Heart right ventricle (tissue), 16 donors: ENCODE results near the gene UCHL5. TPM values are rescaled to one million over a fixed set of nuclear protein-coding genes. Genes with fewer than 3 reads are reported as not detected.

ENCODE experiments used
- ATAC-seq, 8 donors: fragments of 200-7000 bp; cut with Tn5 transposase; one replicate each; pipeline ENCODE4 v1.9.1; 2020; ENCODE audit warnings: mild to moderate bottlenecking in 8 of 8, moderate library complexity in 8 of 8, moderate number of reproducible peaks in 1 of 8
- DNase-seq, 2 donors: peaks; one replicate each; pipeline ENCODE4 v3.0.0-alpha.2; 2020
- H3K27ac ChIP-seq, 10 donors: fragments of 200-600 bp; sonication (generic) in 2 of 10; one replicate each; pipeline versions ENCODE4 v1.5.0 to v1.8.0; 2020 to 2022; ENCODE audit warnings: mild to moderate bottlenecking in 3 of 10
- H3K27me3 ChIP-seq, 7 donors: fragments of 200-600 bp; one replicate each; pipeline ENCODE4 v1.8.0; 2021 to 2022; ENCODE audit warnings: mild to moderate bottlenecking in 2 of 7
- H3K36me3 ChIP-seq, 9 donors: fragments of 200-600 bp; sonication (generic) in 1 of 9; one replicate each; pipeline versions ENCODE4 v1.5.0 to v1.8.0; 2020 to 2022; ENCODE audit warnings: mild to moderate bottlenecking in 2 of 9
- H3K4me1 ChIP-seq, 9 donors: fragments of 200-600 bp; sonication (generic) in 1 of 9; one replicate each; pipeline versions ENCODE4 v1.5.0 to v1.8.0; 2020 to 2022; ENCODE audit warnings: mild to moderate bottlenecking in 4 of 9
- H3K4me3 ChIP-seq, 10 donors: fragments of 200-600 bp; sonication (generic) in 2 of 10; one replicate each; pipeline versions ENCODE4 v1.5.0 to v1.8.0; 2020 to 2022; ENCODE audit warnings: mild to moderate bottlenecking in 7 of 10, moderate library complexity in 2 of 10
- H3K9me3 ChIP-seq, 11 donors: fragments of 200-600 bp in 10 of 11; sonication (generic) in 2 of 11; one replicate each; pipeline versions ENCODE4 v1.5.0 to v1.8.0; 2013 to 2022; ENCODE audit warnings: mild to moderate bottlenecking in 2 of 11, control low read depth in 1 of 11, moderate library complexity in 1 of 11
- WGBS, 2 donors: extraction: QIAGEN DNeasy Blood & Tissue Kit; methylation state at CpG; one replicate each; pipeline ENCODE4 v1.1.7; 2013; ENCODE audit warnings: inconsistent platforms in 1 of 2; 5-methylcytosine and 5-hydroxymethylcytosine counted together
- intact Hi-C, 10 donors: fragments of 100-400 bp; cut with DNase I; formaldehyde crosslinking; loops; one replicate each; pipeline versions ENCODE4 v1.11.1 to v1.14.2; 2022
- polyA plus RNA-seq, 2 donors: library from polyadenylated mRNA; stranded (reverse); fragments of 200-250 nt; gene quantifications; one replicate each; pipeline ENCODE4 v1.2.3, GENCODE V29; 2013
- total RNA-seq, 10 donors: library from RNA; stranded (reverse); fragmentation: NEBNext Ultra II Directional in 3 of 10; extraction: Animal tissue kit (Norgen Biotek cat#: 25700) in 3 of 10; gene quantifications; one replicate each; pipeline versions ENCODE4 v1.2.1 to v1.2.4, GENCODE V29; 2021 to 2023
- TF ChIP-seq, protein P1 (sequence below), 9 donors: fragments of 200-600 bp; sonication (generic) in 2 of 9; IDR thresholded peaks; one replicate each; pipeline versions ENCODE4 v1.5.0 to v1.8.0; 2021 to 2022; ENCODE audit warnings: antibody characterized with exemption in 9 of 9, mild to moderate bottlenecking in 5 of 9, moderate library complexity in 1 of 9
- donor health status: Arrhythmogenic right ventricular cardiomyopathy.
- donor health status: ischemic (EF 13 %, LVEDD 7.1; RV severe dilation, severe dysfunction).
- donor health status: healthy with polysubstance abuse.
- donor health status: DM: no; HTN: yes; CAD: no.
- donor health status: DM: no; HTN: no; CAD: no.
- donor health status: ischemic (EF 25% LVEDD 6.9; RV normal size, moderate dysfunction).
- donor health status: ischemic (EF 25% LVEDD 5.7; RV mildly dilated, moderate dysfunction).
- donor health status: healthy.
- donor health status: DM: yes; HTN: yes; CAD: no.
- donor health status: Ischemic cardiomyopathy.
- donor health status: ischemic (EF 35%, LVEDD 5.7; RV mildly dilated, moderate dysfunction).
- donor health status: nonischemic (EF 11% LVEDD 7.7; RV severe dilation, severe dysfunction).
- donor health status: DM: yes; HTN: yes; CAD: no.
- donor health status: PGD.
- donor health status: ischemic (EF 29% LVEDD 5.4; RV normal size, mild dysfunction).
- donor health status: nonischemic (EF 23%, LVEDD 6.1; RV moderate dilation, normal function).

UCHL5 gene
- total and polyA plus RNA-seq, 12 donors: 13.3 to 45.2 (median 34.9) TPM

DNA sequence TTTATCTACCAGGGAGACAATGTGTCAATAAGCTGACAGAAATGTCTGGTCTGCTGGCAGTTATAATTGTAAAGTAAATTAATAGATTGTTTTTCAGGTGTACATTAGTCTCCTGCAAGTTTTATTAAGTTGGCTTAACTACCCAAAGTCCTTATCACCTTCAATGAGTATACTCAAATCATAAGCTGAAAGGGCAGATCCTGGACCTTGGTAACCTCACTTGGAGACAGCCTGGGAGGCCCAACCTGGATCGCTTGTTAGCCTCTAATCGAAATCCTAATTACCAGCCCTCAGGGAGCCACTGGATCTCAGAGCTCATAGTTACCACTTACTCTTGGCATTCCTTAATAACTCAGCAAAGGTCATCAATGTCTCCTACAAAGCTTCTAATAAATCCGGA, 49.7 kb downstream of the UCHL5 start:
- Histone ChIP-seq H3K4me1 (peaks cover 0 to 18% (median 3%) of the 10 kb centered on the region in 9 donors), H3K36me3 (no peaks in the 10 kb centered on the region), H3K27me3 (no peaks in the 10 kb centered on the region), H3K27ac (no peak overlapping the region), H3K4me3 (no peak overlapping the region), H3K9me3 (peaks cover 0 to 12% (median 2%) of the 10 kb centered on the region in 11 donors)
- intact Hi-C loops: no loop called here
- TF ChIP-seq, protein P1, sequence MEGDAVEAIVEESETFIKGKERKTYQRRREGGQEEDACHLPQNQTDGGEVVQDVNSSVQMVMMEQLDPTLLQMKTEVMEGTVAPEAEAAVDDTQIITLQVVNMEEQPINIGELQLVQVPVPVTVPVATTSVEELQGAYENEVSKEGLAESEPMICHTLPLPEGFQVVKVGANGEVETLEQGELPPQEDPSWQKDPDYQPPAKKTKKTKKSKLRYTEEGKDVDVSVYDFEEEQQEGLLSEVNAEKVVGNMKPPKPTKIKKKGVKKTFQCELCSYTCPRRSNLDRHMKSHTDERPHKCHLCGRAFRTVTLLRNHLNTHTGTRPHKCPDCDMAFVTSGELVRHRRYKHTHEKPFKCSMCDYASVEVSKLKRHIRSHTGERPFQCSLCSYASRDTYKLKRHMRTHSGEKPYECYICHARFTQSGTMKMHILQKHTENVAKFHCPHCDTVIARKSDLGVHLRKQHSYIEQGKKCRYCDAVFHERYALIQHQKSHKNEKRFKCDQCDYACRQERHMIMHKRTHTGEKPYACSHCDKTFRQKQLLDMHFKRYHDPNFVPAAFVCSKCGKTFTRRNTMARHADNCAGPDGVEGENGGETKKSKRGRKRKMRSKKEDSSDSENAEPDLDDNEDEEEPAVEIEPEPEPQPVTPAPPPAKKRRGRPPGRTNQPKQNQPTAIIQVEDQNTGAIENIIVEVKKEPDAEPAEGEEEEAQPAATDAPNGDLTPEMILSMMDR (IDR thresholded peaks at IDR 0.05): no peak
- DNase-seq (no peak), ATAC-seq (no peak)
- WGBS, 2 donors: 92 to 96% methylated on average over 3 of the region's 3 CpGs

DNA sequence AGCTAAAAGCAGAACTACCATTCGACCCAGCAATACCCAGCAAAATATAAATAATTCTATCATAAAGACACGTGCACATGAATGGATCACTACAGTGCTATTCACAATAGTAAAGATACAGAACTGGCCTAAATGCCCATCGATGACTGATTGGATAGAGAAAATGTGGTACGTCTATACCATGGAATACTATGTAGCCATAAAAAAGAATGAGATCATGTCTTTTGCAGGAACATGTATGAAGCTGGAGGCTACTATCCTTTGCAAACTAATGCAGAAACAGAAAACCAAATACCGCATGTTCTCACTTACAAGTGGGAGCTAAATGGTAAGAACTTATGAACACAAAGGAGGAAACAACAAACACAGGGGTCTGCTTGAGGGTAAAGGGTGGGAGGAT, 53.4 kb downstream of the UCHL5 start:
- intact Hi-C loops: no loop called here
- 97 to 98% methylated on average over 5 of the region's 5 CpGs for WGBS, 2 donors

DNA sequence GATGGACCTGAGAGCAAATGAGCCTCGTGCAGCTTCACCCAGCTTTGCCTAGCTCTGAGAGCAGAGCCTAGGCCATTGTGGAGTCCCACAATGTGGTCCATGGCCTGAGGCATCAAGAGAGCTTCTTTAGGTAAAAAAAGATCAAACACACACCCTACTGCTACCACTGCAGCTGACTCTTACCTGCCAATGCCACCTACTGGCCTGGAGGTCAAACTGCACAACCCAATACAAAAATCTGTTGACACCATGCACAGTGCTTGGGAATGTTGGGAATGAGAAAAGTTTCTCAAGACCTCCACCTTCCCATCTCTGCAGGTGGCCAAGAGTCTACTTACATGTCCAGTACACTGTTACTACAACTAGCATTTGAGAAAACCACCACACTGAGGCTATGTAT, 60.6 kb downstream of the UCHL5 start:
- Histone ChIP-seq H3K4me3 (no peak overlapping the region), H3K27me3 (no peaks in the 10 kb centered on the region), H3K4me1 (no peaks in the 10 kb centered on the region), H3K9me3 (peaks cover 0 to 10% (median 0%) of the 10 kb centered on the region in 11 donors), H3K27ac (peak overlapping the region in 1 of 10 donors; percentile 23), H3K36me3 (peaks cover 0 to 53% (median 14%) of the 10 kb centered on the region in 9 donors)
- TF ChIP-seq, protein P1 (IDR thresholded peaks at IDR 0.05): peak in 5 of 9 donors; percentile 16 to 46 (median 23)
- ATAC-seq (no peak), DNase-seq (no peak)
- intact Hi-C loops: no loop called here
- 93 to 100% methylated on average over 1 of the region's 1 CpG for WGBS, 2 donors

More for the DNA sequence above, 53.4 kb downstream of the UCHL5 start:
- H3K4me3 ChIP-seq: no peak overlapping the region
- H3K27ac ChIP-seq: no peak overlapping the region
- ATAC-seq (no peak), DNase-seq (no peak)
- no peaks in the 10 kb centered on the region for H3K4me1 ChIP-seq
- H3K9me3 ChIP-seq: peaks cover 0 to 24% (median 2%) of the 10 kb centered on the region in 11 donors
- H3K27me3 ChIP-seq: no peaks in the 10 kb centered on the region
- peaks cover 0 to 31% (median 4%) of the 10 kb centered on the region in 9 donors for H3K36me3 ChIP-seq
- TF ChIP-seq, protein P1 (IDR thresholded peaks at IDR 0.05): no peak

DNA sequence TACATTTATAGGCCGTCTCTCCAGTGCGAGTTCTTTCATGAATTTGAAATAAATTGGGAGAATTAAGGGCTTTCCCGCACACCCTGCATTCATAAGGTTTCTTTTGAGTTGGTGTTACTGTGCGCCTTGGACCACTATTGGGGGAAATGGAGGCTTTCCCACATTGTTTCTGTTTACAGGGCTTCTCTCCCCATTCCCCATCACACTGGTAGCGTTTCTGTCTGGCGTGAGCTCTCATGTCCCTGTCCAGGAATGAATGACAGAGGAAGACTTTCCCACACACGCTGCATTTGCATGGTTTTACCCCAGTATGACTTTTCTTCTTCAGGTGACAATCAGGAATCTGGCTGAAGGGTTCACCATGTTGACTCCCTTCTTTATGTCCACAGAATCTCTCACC, 65.0 kb downstream of the UCHL5 start:
- ATAC-seq: no peak
- Histone ChIP-seq H3K36me3 (peaks cover 0 to 33% (median 8%) of the 10 kb centered on the region in 9 donors), H3K4me1 (no peaks in the 10 kb centered on the region), H3K4me3 (no peak overlapping the region), H3K27me3 (no peaks in the 10 kb centered on the region), H3K9me3 (peaks cover 0 to 7% (median 0%) of the 10 kb centered on the region in 11 donors), H3K27ac (no peak overlapping the region)
- no peak for DNase-seq
- 97% methylated on average over 7 of the region's 7 CpGs for WGBS, 2 donors
- intact Hi-C loops: no loop called here
- TF ChIP-seq, protein P1 (IDR thresholded peaks at IDR 0.05): no peak
